GM12891 (cell line): Measurements from ENCODE around the gene CD2.

Source experiments
- DNase-seq: peaks from one replicate; pipeline ENCODE4 v3.0.0; 2011; ENCODE audit warnings: low spot score; ENCODE audit not compliant: insufficient read length
- FAIRE-seq: peaks from 2 replicates; lab custom pipeline; 2011; peaks lifted over from hg19 to GRCh38; lab: Jason Lieb, UNC
- PAX5 ChIP-seq: IDR thresholded peaks from 2 replicates; pipeline ENCODE4 v1.6.1; 2011; ENCODE audit warnings: low read length, moderate library complexity, mild to moderate bottlenecking; ENCODE audit not compliant: insufficient read depth, severe bottlenecking
- POLR2A ChIP-seq: IDR thresholded peaks from 2 replicates; pipeline ENCODE4 v1.6.1; 2011; ENCODE audit warnings: low read depth, low read length, control low read depth
- POLR2AphosphoS5 ChIP-seq: IDR thresholded peaks from 2 replicates; pipeline ENCODE4 v1.6.1; 2011; ENCODE audit warnings: low read depth, low read length, control low read depth
- POU2F2 ChIP-seq: IDR thresholded peaks from 2 replicates; pipeline ENCODE4 v1.6.1; 2011; ENCODE audit warnings: low read depth, mild to moderate bottlenecking, control low read depth, low read length, moderate library complexity
- SPI1 ChIP-seq: IDR thresholded peaks from 2 replicates; pipeline ENCODE4 v1.6.1; 2011; ENCODE audit warnings: low read depth, low read length, control low read depth
- TAF1 ChIP-seq: IDR thresholded peaks from 2 replicates; pipeline ENCODE4 v1.6.1; 2011; ENCODE audit warnings: low read depth, low read length, control low read depth

The CD2 gene

DNA sequence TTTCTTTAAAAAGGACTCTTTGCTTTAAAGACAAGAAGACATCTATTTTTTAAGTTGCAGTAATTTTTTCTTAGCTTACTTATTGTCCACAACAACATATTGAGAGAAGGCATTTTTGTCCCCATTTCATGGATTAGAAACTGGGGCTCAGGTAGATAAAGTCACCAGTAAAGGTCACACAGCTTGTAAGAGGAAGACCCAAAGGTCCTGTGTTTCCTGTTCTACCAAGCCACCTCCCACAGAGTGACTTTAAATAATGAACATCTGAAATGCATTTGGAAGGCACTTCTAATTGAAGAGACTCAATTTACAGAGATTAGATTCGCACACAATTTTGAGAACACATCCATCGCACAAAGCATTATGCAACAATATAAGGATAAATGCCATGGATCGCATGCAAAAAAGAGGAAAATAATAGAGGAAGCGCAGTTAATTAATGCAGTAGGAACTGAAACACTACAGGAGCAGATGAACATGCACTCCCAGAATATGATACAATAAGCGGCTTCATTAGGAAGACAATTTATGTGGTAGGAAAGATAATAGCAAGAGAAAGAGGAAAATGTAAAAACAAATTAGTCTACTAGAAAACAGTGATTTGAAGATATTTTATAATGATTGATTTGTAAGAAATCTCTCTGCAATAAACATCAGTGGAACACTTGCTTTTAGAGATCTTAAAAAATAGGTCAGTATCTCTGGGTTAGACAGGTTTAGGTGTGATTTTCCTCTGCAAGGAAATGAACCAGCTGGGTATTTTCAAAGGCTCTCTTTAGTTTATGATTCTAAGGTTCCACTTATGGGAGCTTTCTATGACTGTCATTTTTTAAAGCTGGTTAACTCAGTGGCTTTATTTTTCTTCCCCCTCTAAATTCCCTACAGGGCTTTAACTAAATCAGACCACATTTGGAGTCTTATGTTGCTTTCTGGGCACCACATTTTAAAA, 27.1 kb upstream of the CD2 start:
- FAIRE-seq, result no peak
- DNase-seq, result no peak
- TF ChIP-seq PAX5 (no peak), POLR2AphosphoS5 (no peak), POU2F2 (no peak), TAF1 (no peak), POLR2A (no peak), SPI1 (no peak)

DNA sequence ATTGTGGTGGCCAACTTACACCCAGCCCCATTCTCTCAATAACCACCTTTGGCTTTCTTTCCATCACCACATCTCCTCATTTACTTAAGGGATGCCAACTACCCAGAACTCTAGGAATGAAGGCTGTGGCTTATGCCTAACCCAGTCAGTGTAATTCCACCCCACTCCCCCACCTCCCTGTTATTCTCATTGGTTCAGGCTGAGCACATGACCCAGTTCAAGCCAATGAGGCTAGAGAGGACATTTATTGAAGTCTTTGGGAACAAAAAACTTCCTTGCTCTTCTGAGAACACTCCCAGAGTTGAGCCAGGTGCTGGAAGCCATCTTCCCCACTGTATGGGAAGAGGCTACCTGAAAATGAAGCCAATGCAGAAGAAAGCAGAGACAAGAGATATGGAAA, 22.8 kb upstream of the CD2 start:
- TF ChIP-seq PAX5 (no peak), SPI1 (no peak)
- FAIRE-seq (no peak), DNase-seq (no peak)

GRCh38 chr1:116732726-116733125, 21.5 kb upstream of the CD2 start:
- DNase-seq (no peak), FAIRE-seq (no peak)
- TF ChIP-seq SPI1 (0 out of 2 replicates have a peak, but pooled peaks have one; percentile 17), POLR2AphosphoS5 (no peak)

DNA sequence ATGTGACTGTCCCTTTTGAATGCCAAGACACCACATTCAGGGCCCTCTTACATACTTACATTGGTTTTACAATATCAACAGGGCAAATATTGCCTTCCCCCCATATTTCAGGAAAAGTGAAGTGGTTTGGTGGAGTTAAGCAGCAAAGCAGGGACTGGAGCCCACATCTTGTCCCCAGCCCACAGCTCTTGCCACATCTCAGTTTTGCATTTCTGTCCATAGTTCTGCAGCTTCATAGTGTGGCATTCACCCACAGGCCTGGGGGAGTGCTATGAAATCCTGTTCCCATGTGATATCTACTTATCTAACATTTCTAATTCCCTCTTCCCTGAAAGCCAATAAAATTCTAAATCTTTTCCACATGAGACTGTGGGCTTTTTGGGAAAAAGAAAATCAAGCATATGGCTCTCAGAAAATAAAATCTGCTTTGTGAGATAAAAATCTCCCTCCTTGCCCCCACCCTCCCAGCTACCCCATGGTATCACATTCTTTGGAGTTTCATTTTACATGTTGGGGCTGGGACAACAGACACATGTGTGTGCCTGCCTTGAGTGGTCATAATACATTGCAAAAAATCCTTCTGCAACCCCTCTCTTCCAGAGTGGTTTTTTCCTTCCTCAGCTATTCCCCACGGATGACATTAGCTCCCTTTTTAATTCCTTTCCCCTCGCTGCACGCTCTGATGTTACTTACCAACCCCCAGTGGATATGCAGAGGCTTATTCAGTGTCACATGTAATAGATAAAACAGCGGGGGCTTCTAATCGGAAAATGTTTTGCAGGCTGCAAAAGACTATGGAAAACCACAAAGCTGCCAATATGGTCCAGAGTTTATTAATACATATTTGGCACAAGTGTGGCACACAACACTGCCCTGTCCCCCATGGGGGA, 20.5 kb upstream of the CD2 start:
- TF ChIP-seq SPI1 (no peak), POU2F2 (no peak), TAF1 (no peak), POLR2AphosphoS5 (no peak), PAX5 (no peak), POLR2A (no peak)
- FAIRE-seq (no peak), DNase-seq (no peak)

DNA sequence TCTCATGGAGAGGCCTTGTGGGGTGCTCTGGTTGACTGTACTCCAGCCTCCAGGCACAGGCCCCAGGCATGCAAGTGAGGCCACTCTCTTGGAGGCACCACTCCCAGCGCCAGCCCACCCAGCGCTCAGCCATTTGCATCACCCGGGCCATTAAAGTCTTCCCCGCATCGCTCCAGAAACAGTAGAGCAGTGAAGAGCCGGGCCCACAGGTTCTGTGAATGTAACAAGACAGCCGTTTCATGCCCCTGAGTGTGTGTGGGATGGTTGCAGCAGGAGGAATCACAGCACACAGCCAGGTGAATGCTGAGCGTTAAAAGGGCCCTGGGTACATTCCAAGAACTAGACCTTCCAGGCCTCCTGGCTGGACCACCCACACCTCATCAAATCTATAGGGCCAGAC, 19.0 kb upstream of the CD2 start:
- TF ChIP-seq SPI1, result no peak
- TF ChIP-seq POLR2A, result no peak
- no peak for TF ChIP-seq POLR2AphosphoS5
- TF ChIP-seq TAF1, result no peak
- no peak for TF ChIP-seq POU2F2
- no peak for TF ChIP-seq PAX5
- DNase-seq, result no peak
- FAIRE-seq, result no peak

DNA sequence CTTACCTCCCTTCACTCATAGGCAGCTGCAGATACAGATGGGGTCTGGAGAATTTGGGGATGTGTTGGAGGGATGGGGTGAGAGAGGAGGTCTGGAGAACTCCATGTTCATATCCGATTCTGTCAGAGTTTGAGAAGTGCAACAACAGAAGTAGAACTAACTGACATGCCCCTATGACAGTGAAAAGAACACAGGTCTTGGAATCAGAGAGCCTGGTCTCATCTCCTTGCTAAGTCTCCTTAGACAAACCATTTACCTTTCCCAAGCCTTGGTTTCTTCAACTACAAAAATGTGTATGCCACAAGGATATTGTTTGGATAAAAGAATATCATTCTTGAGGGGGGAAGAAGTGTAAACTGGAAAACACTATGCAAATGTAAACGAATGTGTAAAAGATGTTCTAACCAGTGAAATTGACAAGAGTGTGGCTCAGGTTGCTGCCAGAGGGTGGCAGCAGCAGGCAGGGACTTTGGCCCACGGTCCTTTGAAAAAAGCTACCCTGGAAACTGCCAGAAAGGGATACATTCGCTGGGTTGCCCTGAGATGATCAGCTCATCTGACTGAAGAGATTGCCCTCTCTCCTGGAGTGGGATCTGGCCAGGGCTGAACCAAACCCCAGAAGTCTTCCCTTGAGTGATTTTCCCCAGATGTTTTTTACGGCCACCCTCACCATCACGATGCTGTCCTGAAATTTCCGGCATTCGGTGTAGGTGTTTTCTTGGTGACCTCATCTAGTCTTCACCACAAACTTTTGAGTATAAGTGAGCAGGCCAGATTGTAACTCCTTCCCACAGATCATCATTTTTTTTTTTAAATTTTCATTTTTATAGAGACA, 17.0 kb upstream of the CD2 start:
- TF ChIP-seq PAX5 (no peak), POU2F2 (no peak), POLR2AphosphoS5 (no peak), SPI1 (no peak), TAF1 (no peak)
- peak; percentile 52 for DNase-seq
- peak; percentile 70 for FAIRE-seq

DNA sequence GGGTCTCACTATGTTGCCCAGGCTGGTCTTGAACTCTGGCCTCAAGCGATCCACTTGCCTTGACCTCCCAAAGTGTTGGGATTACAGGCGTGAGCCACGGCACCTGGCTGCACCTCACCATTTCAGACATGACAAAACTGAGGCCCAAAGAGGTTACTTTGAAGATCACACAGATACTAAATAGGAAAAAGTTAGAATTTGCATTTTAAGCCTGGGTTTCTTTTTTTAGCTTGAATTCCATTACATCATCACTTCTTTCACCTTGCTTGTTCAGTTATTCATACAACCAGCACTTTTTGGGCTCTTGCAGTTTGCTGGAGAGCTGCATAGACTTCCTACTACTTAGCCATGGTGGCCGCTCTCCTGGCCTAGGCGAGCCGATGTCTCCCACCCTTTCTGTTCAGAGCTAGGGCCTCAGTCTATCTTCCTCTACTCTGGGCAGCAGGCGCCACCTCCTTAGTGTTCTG, 16.3 kb upstream of the CD2 start:
- DNase-seq, result no peak
- no peak for TF ChIP-seq TAF1
- no peak for TF ChIP-seq POLR2AphosphoS5
- TF ChIP-seq POLR2A, result no peak
- TF ChIP-seq POU2F2, result no peak
- TF ChIP-seq SPI1, result no peak
- no peak for TF ChIP-seq PAX5

DNA sequence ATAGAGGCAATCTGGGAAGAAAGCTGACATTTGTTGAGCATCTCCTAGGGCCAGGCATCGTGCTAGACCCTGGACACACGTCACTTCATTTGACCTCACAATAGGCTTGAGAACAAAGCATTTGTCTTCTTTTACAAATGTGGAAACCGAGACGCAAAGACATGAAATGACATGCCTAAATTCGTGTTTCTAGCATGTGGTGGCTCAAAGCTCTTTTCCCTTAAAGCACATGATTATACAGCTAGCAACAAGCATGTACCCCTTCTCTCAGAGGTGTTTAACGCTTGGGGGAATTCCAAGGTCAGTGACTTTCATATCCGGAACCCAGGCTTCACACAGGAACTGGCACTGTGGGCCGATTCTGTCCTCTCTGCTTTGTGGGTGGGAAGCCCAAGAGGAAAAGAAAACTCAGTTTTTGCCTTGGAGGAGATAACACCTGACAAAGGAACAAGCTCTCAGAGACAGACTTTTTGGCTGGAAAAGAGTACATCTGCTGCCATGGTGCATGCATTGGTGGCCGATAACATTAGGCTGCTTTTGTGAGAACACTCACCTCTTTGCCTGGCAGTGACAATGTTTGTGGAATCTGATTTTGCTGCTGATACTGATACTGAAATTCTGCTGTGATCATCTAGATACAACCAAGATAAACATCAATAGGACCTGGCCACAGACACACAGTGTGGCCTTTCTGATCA, 15.4 kb upstream of the CD2 start:
- FAIRE-seq (no peak), DNase-seq (no peak)
- no peak for TF ChIP-seq POLR2A
- no peak for TF ChIP-seq POU2F2
- TF ChIP-seq POLR2AphosphoS5, result no peak
- no peak for TF ChIP-seq PAX5
- no peak for TF ChIP-seq TAF1
- no peak for TF ChIP-seq SPI1

More for the DNA sequence above, 16.3 kb upstream of the CD2 start:
- FAIRE-seq, result no peak
